ENCODE measurements around the gene USP34. TPM values are rescaled to one million over a fixed set of nuclear protein-coding genes. Genes with fewer than 3 reads are reported as not detected.

USP34 gene
- total RNA-seq, 2 donors from 2014 or later: 66.0 to 76.0 TPM

GRCh38 chr2:61378281-61378680 is 92.6 kb downstream of the USP34 start:
- Histone ChIP-seq H3K27ac (no peak overlapping the region), H3K9me3 (no peaks in the 10 kb centered on the region), H3K27me3 (no peaks in the 10 kb centered on the region), H3K4me1 (no peaks in the 10 kb centered on the region), H3K36me3 (peaks cover 44% of the 10 kb centered on the region), H3K4me3 (no peak overlapping the region)
- no peak for DNase-seq (ENCODE audit: low spot score)
- TF ChIP-seq CTCF (IDR thresholded peaks at IDR 0.05): no peak

- no peak overlapping the region for H3K27ac ChIP-seq
- peaks cover 34% of the 10 kb centered on the region for H3K36me3 ChIP-seq
- TF ChIP-seq CTCF (IDR thresholded peaks at IDR 0.05): no peak
- no peaks in the 10 kb centered on the region for H3K9me3 ChIP-seq
- H3K27me3 ChIP-seq: no peaks in the 10 kb centered on the region
- no peak for DNase-seq (ENCODE audit: low spot score)
- no peaks in the 10 kb centered on the region for H3K4me1 ChIP-seq
- no peak overlapping the region for H3K4me3 ChIP-seq
Measured at GRCh38 chr2:61377046-61377445, 93.8 kb downstream of the USP34 start.

DNA sequence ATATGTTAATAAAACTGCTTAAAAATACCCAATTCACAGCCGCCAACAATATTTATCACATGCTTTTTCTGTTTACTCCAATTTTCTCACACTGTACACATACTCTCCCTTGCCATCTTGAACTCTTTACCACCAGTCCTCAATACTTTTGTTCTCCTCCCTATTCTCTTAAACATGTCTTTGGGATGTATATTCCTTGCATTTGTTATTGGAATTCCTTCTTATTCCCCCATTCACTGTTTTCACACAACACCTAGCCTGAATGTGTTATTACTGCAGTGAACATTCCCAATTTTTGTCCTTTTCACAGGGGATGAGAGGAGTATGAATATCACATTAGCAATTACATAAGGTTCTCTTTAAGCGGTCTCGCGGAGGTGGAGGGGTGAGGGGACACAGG is 94.7 kb downstream of the USP34 start:
- no peak for TF ChIP-seq CTCF (IDR thresholded peaks at IDR 0.05)
- H3K36me3 ChIP-seq: peaks cover 34% of the 10 kb centered on the region
- no peak overlapping the region for H3K4me3 ChIP-seq
- no peak for DNase-seq (ENCODE audit: low spot score)
- no peaks in the 10 kb centered on the region for H3K9me3 ChIP-seq
- no peaks in the 10 kb centered on the region for H3K27me3 ChIP-seq
- H3K4me1 ChIP-seq: no peaks in the 10 kb centered on the region
- no peak overlapping the region for H3K27ac ChIP-seq

DNA sequence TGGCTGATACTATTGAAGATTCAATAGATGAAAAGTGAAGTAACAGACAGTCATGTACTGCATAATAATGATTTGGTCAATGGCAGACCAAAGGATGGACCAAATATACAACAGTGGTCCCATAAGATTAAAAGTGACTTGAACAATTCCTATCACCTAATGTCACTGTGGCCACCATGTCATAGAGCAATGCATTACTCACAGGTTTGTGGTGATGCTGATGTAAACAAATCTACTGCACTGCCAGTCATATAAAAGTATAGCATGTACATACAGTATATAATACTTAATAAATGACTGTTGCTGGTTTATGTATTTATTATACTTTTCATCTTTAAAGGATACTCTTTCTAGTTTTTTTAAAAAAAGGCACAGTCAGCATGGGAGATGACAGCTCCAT is 99.9 kb downstream of the USP34 start:
- no peaks in the 10 kb centered on the region for H3K4me1 ChIP-seq
- no peak for DNase-seq (ENCODE audit: low spot score)
- no peaks in the 10 kb centered on the region for H3K9me3 ChIP-seq
- peaks cover 34% of the 10 kb centered on the region for H3K36me3 ChIP-seq
- no peak overlapping the region for H3K4me3 ChIP-seq
- no peak overlapping the region for H3K27ac ChIP-seq
- TF ChIP-seq CTCF (IDR thresholded peaks at IDR 0.05): no peak
- H3K27me3 ChIP-seq: no peaks in the 10 kb centered on the region

DNA sequence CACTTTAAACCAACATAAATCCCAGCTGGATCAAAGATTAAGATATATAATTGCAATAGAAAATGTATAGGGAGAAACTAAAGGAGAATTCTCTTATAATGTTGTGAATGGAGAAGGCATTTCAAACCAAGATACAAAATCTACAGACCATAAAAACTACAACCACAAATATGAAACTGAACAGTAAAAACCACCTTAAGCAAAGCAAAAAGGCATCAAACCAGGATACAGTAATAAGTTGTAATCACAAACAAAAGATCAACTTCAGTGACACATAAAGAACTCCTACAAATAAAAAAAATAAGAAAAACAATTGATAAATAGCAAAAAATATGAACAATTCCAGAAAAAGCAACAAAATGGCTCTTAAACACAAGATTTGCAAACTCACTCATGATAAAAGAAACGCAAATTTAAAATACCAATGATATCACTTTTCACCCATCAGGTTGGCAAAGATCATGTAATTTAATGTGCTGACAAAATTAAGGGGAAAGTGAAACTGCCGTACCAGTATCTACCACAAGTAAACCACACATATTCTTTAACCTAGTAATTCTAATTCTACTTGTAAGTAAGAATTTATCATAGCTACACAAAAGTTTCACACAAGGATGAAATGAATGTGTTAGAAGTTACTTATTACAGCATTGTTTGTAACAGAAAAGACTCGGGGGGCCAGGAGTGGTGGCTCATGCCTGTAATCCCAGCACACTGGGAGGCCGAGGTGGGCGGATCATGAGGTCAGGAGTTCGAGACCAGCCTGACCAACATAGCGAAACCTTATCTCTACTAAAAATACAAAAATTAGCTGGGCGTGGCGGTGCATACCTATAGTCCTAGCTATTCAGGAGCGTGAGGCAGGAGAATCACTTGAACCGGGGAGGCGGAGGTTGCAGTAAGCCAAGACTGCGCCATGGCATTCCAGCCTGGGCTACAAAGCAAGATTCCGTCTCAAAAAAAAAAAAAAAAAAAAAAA is 101.9 kb downstream of the USP34 start:
- Histone ChIP-seq H3K36me3 (peaks cover 24% of the 10 kb centered on the region), H3K9me3 (no peaks in the 10 kb centered on the region), H3K4me3 (no peak overlapping the region), H3K4me1 (no peaks in the 10 kb centered on the region), H3K27ac (no peak overlapping the region), H3K27me3 (no peaks in the 10 kb centered on the region)
- TF ChIP-seq CTCF (IDR thresholded peaks at IDR 0.05): no peak
- DNase-seq (ENCODE audit: low spot score): no peak
